ENCODE data around the gene ZNF155. TPM values are rescaled to one million over a fixed set of nuclear protein-coding genes. Genes with fewer than 3 reads are reported as not detected.
"Not testable (repeated sequence)": the region's sequence is repeated elsewhere in the genome, so short reads cannot be mapped to it uniquely, and the experiment has no call there.

The ZNF155 gene
- total RNA-seq, 2 donors from 2014 or later = 3.4 to 5.7 TPM

GRCh38 chr19:43941209-43941608 is 42.8 kb upstream of the ZNF155 start:
- H3K36me3 ChIP-seq = no peaks in the 10 kb centered on the region
- no peaks in the 10 kb centered on the region for H3K4me1 ChIP-seq
- no peak overlapping the region for H3K4me3 ChIP-seq
- no peak overlapping the region for H3K27ac ChIP-seq
- no peaks in the 10 kb centered on the region for H3K27me3 ChIP-seq
- no peak for DNase-seq (ENCODE audit: low spot score)
- H3K9me3 ChIP-seq = peaks cover 0 to 6% of the 10 kb centered on the region in 2 donors
- no peak for TF ChIP-seq CTCF (IDR thresholded peaks at IDR 0.05)

GRCh38 chr19:43947412-43947811 is 36.6 kb upstream of the ZNF155 start:
- not testable (repeated sequence) for H3K4me3 ChIP-seq; H3K36me3 ChIP-seq; DNase-seq (ENCODE audit: low spot score); H3K4me1 ChIP-seq; H3K27ac ChIP-seq; H3K27me3 ChIP-seq
- peaks cover 0 to 19% of the 10 kb centered on the region in 2 donors for H3K9me3 ChIP-seq

- not testable (repeated sequence) for DNase-seq (ENCODE audit: low spot score); H3K4me3 ChIP-seq; H3K36me3 ChIP-seq; H3K27me3 ChIP-seq; H3K4me1 ChIP-seq; H3K27ac ChIP-seq
- peaks cover 0 to 19% of the 10 kb centered on the region in 2 donors for H3K9me3 ChIP-seq
These were observed 34.2 kb upstream of the ZNF155 start for GRCh38 chr19:43949803-43950202.

- peaks cover 0 to 21% of the 10 kb centered on the region in 2 donors for H3K9me3 ChIP-seq
- H3K36me3 ChIP-seq = no peaks in the 10 kb centered on the region
These were observed 32.9 kb upstream of the ZNF155 start, which contains the start of gene ZNF221 for GRCh38 chr19:43950834-43951645. TSS of gene ZNF221 (plus strand) at chr19:43951228. CDS start at chr19:43962727, 11,499 bp downstream.

GRCh38 chr19:43956827-43957226 is 27.2 kb upstream of the ZNF155 start:
- no peak for TF ChIP-seq CTCF (IDR thresholded peaks at IDR 0.05)
- H3K27me3 ChIP-seq = no peaks in the 10 kb centered on the region
- H3K36me3 ChIP-seq = no peaks in the 10 kb centered on the region
- no peak overlapping the region for H3K27ac ChIP-seq
- DNase-seq (ENCODE audit: low spot score) = no peak
- H3K4me3 ChIP-seq = no peak overlapping the region
- H3K4me1 ChIP-seq = no peaks in the 10 kb centered on the region
- peaks cover 5 to 54% of the 10 kb centered on the region in 2 donors for H3K9me3 ChIP-seq

More at GRCh38 chr19:43950834-43951645, 32.9 kb upstream of the ZNF155 start, which contains the start of gene ZNF221:
- peak; percentile 90 for DNase-seq (ENCODE audit: low spot score)
- Histone ChIP-seq H3K4me1 (no peaks in the 10 kb centered on the region), H3K27ac (peak within 1 kb of the TSS; percentile 69 to 83), H3K27me3 (no peaks in the 10 kb centered on the region), H3K4me3 (peak within 1 kb of the TSS; percentile 54 to 79)
- TF ChIP-seq CTCF (IDR thresholded peaks at IDR 0.05) = peak in 1 of 2 donors; percentile 58

- Histone ChIP-seq H3K27ac (no peak overlapping the region), H3K4me1 (no peaks in the 10 kb centered on the region), H3K4me3 (no peak overlapping the region), H3K9me3 (peaks cover 5 to 65% of the 10 kb centered on the region in 2 donors), H3K27me3 (no peaks in the 10 kb centered on the region), H3K36me3 (peaks cover 5% of the 10 kb centered on the region)
- DNase-seq (ENCODE audit: low spot score) = no peak
- TF ChIP-seq CTCF (IDR thresholded peaks at IDR 0.05) = no peak
These were observed 26.1 kb upstream of the ZNF155 start for GRCh38 chr19:43957891-43958290.
